Measurements from ENCODE around the gene KRT80. TPM values are rescaled to one million over a fixed set of nuclear protein-coding genes. Genes with fewer than 3 reads are reported as not detected.

The KRT80 gene
- total RNA-seq, 1 experiment from 2014 or later = 51.5 TPM

DNA sequence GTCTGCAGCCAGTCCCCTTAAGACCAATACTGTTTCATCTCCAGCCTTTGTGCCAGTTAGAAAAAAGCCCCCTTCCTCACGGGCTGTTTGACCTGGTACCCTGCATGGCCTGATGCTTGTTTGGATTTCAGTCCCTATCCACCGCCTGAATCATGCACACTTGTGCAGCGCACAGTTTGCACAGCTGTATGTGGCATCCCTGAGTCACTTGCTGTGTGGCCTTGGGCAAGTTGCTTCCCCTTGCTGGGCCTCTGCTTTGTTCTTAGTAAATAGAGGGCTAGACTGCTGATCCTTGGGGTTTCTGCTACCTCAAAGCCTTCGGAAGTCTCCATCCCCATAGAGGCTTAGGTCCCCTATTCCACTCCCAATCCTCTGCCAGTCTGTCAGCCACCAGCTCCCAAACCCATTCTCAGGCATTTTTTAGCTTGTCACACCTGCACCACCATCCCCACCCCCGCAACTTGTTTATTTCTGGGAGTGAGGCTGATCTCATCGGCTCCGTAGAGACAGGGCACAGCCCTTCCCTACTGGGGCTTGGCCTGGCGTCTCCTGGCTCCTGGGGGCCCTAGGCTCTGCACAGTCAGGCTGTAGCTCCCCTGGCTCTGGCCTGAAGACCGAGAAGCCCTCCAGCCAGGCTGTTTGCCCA is 8.8 kb downstream of the KRT80 start:
- CTCF ChIA-PET = interaction anchor here (0.6 kb wide), 2 partner anchors 61 to 830 kb away, joined by 3 to 4 read pairs; no protein-coding TSS in a partner anchor
- peaks cover 72% of the 10 kb centered on the region for H3K4me1 ChIP-seq (ENCODE audit: control insufficient read depth, insufficient read depth, low read length)
- peak overlapping the region; percentile 75 for H3K27ac ChIP-seq (ENCODE audit: low read length)
- TF ChIP-seq CTCF (IDR thresholded peaks at IDR 0.05) = no peak
- TF ChIP-seq TCF7L2 (IDR thresholded peaks at IDR 0.05; ENCODE audit: low read depth, low read length) = no peak; the same call in 1 of the 2 replicates
- no peak overlapping the region for H3K4me3 ChIP-seq (ENCODE audit: low read depth in 2 of 2, low read length in 2 of 2)
- BruUV-seq (replicated peaks) = no TSS peak
- no peaks in the 10 kb centered on the region for H3K36me3 ChIP-seq (ENCODE audit: control insufficient read depth, insufficient read depth, low read length)
- intact Hi-C loops (cut with micrococcal nuclease; ENCODE audit: unreplicated experiment) = no loop called here
- H3K27me3 ChIP-seq (ENCODE audit: control insufficient read depth, insufficient read depth, low read length) = no peaks in the 10 kb centered on the region
- H3K9me3 ChIP-seq (ENCODE audit: control insufficient read depth, insufficient read depth, low read depth, low read length) = no peaks in the 10 kb centered on the region
- POLR2A ChIA-PET = no interaction called here
- in situ Hi-C loops (cut with HindIII; ENCODE audit: low pct_unique_long_range_greater_than_20kb, low sequenced_read_pairs) = no loop called here
- DNase-seq (ENCODE audit: low read depth, low spot score) (no peak), ATAC-seq (peak; percentile 27)

DNA sequence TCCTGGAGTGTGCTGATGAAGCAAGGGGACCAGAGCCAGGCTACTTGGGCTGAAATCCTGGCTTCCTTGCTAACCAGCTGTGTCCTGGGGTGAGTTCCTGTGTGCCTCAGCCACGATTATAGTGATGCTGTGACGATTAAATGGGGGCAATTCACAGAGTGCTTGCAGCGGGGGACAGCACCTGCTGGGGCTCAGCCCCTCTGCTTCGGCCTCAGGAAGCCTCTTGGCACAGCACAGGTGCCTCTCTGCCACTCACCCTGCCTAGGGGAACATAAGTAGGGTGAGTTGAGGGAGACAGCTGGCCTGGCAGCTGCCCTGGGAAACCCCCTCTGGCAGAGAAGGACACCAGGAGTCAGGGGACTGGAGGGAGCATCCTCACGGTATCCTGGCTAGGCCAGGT is 9.4 kb downstream of the KRT80 start:
- no peak overlapping the region for H3K4me3 ChIP-seq (ENCODE audit: low read depth in 2 of 2, low read length in 2 of 2)
- TF ChIP-seq TCF7L2 (IDR thresholded peaks at IDR 0.05; ENCODE audit: low read depth, low read length) = no peak
- TF ChIP-seq CTCF (IDR thresholded peaks at IDR 0.05) = no peak
- no peak for TF ChIP-seq POLR2AphosphoS5 (IDR thresholded peaks at IDR 0.05; ENCODE audit: low read depth, low read length)
- no peak for TF ChIP-seq SIN3A (IDR thresholded peaks at IDR 0.05; ENCODE audit: borderline replicate concordance, insufficient read depth, low read depth, low read length)
- TF ChIP-seq, protein P1, sequence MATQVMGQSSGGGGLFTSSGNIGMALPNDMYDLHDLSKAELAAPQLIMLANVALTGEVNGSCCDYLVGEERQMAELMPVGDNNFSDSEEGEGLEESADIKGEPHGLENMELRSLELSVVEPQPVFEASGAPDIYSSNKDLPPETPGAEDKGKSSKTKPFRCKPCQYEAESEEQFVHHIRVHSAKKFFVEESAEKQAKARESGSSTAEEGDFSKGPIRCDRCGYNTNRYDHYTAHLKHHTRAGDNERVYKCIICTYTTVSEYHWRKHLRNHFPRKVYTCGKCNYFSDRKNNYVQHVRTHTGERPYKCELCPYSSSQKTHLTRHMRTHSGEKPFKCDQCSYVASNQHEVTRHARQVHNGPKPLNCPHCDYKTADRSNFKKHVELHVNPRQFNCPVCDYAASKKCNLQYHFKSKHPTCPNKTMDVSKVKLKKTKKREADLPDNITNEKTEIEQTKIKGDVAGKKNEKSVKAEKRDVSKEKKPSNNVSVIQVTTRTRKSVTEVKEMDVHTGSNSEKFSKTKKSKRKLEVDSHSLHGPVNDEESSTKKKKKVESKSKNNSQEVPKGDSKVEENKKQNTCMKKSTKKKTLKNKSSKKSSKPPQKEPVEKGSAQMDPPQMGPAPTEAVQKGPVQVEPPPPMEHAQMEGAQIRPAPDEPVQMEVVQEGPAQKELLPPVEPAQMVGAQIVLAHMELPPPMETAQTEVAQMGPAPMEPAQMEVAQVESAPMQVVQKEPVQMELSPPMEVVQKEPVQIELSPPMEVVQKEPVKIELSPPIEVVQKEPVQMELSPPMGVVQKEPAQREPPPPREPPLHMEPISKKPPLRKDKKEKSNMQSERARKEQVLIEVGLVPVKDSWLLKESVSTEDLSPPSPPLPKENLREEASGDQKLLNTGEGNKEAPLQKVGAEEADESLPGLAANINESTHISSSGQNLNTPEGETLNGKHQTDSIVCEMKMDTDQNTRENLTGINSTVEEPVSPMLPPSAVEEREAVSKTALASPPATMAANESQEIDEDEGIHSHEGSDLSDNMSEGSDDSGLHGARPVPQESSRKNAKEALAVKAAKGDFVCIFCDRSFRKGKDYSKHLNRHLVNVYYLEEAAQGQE (IDR thresholded peaks at IDR 0.05; ENCODE audit: insufficient read depth in 1 of 2, low read depth in 2 of 2, low read length in 1 of 2) = no peak
- no peak for ATAC-seq
- CTCF ChIA-PET = interaction anchor here (0.6 kb wide), 1 partner anchor 18 kb away, joined by 4 read pairs; no protein-coding TSS in a partner anchor
- POLR2A ChIA-PET = no interaction called here
- H3K27me3 ChIP-seq (ENCODE audit: control insufficient read depth, insufficient read depth, low read length) = no peaks in the 10 kb centered on the region
- peaks cover 66% of the 10 kb centered on the region for H3K4me1 ChIP-seq (ENCODE audit: control insufficient read depth, insufficient read depth, low read length)
- no peaks in the 10 kb centered on the region for H3K36me3 ChIP-seq (ENCODE audit: control insufficient read depth, insufficient read depth, low read length)
- in situ Hi-C loops (cut with HindIII; ENCODE audit: low pct_unique_long_range_greater_than_20kb, low sequenced_read_pairs) = no loop called here
- peak overlapping the region; percentile 62 for H3K27ac ChIP-seq (ENCODE audit: low read length)
- no TSS peak for BruUV-seq (replicated peaks)
- no peaks in the 10 kb centered on the region for H3K9me3 ChIP-seq (ENCODE audit: control insufficient read depth, insufficient read depth, low read depth, low read length)
- DNase-seq (ENCODE audit: low read depth, low spot score) = no peak
- intact Hi-C loops (cut with micrococcal nuclease; ENCODE audit: unreplicated experiment) = no loop called here

All from Panc1 (cell line).